HG03565 (cell line): Measurements from ENCODE around the gene KLF5.
A peak's percentile ranks its signal among the peaks of the same experiment; 100 is the strongest.
"Not testable (repeated sequence)": the region's sequence is repeated elsewhere in the genome, so short reads cannot be mapped to it uniquely, and the experiment has no call there.

Experiments used
- ATAC-seq: cut with Tn5 transposase; IDR thresholded peaks from one replicate; pipeline ENCODE4 v1.9.1; 2021; ENCODE audit warnings: mild to moderate bottlenecking, moderate library complexity; ENCODE audit not compliant: unreplicated experiment

The KLF5 gene

DNA sequence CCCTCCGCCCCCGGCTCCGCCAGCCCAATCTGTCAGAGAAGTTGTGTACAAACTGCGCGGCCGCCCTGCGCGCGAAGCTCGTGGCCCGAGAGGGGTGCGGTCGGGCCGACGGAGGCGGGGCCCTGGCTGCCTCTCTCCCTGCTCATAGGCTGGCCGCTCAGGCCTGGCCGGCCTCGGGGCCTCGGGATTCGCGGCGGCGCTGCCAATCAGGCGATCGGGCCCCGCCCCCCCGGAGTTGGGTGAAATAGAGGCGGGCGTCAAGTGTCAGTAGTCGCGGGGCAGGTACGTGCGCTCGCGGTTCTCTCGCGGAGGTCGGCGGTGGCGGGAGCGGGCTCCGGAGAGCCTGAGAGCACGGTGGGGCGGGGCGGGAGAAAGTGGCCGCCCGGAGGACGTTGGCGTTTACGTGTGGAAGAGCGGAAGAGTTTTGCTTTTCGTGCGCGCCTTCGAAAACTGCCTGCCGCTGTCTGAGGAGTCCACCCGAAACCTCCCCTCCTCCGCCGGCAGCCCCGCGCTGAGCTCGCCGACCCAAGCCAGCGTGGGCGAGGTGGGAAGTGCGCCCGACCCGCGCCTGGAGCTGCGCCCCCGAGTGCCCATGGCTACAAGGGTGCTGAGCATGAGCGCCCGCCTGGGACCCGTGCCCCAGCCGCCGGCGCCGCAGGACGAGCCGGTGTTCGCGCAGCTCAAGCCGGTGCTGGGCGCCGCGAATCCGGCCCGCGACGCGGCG lies at the start of gene KLF5:
Gene KLF5 (plus strand): TSS at position 270 of the 724 bp plus-strand sequence. CDS start 323 bp downstream, at position 593.
- peak; percentile 98 for ATAC-seq

DNA sequence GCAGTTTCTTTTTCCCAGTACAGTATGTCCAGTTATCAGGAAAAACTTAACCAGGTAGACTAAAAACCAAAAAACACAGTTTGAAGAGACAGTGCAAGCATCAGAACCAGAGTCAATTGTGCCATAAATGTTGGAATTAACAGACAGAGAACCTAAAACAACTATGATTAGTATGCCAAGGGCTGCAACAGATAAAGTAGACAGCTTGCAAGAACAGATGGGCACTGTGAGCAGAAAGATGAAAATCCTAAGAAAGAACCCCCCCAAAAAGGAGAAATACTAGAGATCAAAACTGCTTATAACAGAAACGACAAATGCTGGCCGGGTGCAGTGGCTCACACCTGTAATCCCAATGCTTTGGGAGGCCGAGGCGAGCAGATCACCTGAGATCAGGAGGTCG lies 47.1 kb upstream of the KLF5 start:
- no peak for ATAC-seq

DNA sequence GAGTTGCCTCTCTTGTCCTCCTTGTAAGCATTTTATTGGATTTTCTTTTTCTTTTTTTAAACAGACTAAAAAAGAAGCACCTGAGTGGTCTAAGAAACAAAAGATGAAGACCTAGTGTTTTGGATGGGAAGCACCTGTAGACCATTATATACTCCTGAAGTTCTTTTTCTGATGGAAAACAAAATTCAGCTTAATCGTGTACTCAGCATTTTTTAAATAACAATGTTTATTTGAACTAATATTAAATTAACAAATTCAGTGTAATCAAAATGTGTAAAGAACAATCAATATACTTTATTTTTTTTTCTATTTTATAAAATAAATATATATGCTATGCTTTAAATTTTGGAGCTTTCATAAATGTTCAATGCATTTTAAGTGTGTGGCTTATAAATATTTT lies 43.0 kb upstream of the KLF5 start:
- ATAC-seq: no peak

DNA sequence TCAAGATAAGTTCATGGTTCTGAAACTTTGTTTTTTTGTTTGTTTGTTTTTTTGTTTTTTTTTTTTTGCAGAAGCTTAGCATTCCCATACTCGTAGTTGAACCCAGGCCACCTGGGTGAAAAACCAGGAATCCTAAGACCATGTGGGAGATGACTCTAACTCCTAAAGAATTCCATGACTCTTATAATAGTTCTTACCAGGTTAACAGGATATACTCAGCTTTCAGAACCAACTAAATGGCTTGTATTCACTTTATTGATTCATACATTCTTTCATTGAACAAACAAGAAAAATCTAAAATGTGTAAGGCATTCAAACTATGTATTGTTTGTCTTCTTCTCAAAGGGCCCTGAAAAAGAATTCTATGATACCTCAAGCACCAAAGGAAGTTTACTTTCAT lies 40.5 kb upstream of the KLF5 start:
- ATAC-seq: no peak

DNA sequence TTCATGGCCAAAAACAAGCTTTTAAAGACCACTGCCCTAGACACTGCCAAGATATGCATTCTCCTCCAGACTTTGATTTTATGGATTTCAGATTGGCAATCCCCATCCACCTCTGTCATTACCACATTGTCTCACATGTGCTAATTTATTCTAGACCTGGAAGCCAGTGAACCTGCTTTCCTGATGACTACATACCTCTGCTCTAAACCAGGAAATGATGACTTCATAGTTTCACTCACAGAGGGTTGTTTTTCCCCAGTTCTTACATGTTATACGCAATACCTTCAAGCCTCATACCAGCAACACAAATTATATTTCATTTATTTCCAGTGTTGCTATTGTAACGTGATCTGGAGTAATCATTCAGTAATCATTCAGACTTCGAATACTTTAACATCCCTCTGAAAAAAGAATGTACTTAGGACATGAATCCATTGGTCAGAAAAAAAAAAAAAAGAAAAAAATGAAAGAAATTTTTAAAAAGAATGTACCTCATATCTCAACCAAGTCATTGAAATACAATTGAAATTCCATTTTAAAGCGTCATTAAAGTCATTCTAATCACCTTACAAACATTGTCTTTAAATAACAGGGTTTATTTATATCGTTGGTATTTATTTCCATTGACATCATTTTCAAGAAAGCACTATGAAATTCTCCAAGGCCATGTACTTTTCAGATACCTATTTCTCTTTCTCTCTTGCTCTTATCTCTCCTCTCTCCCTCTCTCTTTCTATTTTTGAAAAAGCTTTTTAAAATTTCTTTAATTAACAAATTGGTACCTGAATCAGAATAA lies 33.4 kb upstream of the KLF5 start:
- ATAC-seq: peak; percentile 78

DNA sequence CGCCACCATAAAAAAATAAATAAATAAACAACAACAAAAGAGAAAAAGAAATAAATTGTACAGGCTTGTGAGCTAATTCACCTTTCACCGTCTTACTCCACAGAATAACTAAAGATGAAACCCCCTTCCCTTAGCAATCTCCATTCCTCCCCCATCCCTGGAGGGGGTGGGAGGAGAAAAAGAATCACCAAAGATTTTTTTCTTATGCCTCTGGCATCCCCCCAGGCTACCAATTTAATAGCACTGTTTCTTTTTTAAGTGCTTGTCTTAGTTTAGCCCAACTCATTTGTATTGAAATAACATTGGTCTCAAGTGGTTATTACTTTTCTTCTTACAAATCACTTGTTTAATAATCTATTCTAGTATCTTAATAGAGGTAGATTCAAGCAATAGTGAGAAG lies 23.9 kb upstream of the KLF5 start:
- ATAC-seq: no peak

DNA sequence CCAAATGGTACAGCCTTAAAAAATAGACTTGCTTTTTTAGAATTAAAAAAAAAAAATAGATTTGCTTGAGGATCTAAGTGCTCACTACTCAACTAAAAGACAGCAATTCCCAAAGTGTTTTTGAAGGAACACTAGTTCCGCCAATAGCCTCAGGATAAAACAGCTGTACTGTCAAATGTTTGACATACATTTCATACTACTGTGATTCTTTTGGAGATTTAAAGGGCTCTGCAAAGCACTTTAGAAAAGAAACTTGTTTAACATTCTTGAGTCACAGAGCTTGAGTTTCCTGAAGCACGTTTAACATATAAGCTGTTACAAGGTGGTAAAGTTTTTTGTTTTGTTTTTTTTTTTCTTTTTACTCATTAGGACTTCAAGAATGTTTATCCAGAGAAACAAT lies 23.1 kb upstream of the KLF5 start:
- ATAC-seq: no peak

DNA sequence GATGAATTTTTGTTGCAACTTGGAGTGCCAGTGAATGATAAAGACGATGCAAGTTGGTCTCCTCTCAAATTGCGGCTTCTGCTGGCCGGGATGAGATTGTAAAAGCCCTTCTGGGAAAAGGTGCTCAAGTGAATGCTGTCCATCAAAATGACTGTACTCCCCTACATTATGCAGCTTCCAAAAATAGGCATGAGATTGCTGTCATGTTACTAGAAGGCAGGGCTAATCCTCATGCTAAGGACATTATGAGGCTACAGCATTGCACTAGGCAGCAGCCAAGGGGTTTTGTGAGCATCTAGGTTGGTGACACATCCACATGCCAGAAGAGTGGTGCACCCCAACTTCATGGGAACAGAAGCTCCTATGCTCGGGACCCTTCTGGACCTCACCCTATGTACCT lies 22.2 kb upstream of the KLF5 start:
- ATAC-seq: no peak

DNA sequence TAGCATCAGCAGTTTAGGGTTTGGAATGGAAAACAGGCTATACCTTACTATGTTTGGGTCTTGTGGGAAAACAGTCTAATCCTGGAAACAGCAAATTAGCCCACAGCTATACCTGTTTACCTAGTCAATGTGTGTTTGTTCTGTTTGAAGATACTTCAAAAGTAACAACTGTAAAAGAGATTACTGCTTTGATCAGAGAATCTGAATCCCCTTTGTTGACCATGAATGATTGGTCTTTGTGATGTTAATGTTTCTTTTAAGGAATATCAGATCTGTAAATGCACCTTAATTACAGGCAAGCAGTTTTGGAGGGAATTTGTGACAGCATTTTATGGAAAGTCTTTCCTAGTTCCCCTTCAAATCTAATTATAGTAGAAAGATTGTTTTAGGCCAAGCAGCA lies 20.7 kb upstream of the KLF5 start:
- no peak for ATAC-seq

DNA sequence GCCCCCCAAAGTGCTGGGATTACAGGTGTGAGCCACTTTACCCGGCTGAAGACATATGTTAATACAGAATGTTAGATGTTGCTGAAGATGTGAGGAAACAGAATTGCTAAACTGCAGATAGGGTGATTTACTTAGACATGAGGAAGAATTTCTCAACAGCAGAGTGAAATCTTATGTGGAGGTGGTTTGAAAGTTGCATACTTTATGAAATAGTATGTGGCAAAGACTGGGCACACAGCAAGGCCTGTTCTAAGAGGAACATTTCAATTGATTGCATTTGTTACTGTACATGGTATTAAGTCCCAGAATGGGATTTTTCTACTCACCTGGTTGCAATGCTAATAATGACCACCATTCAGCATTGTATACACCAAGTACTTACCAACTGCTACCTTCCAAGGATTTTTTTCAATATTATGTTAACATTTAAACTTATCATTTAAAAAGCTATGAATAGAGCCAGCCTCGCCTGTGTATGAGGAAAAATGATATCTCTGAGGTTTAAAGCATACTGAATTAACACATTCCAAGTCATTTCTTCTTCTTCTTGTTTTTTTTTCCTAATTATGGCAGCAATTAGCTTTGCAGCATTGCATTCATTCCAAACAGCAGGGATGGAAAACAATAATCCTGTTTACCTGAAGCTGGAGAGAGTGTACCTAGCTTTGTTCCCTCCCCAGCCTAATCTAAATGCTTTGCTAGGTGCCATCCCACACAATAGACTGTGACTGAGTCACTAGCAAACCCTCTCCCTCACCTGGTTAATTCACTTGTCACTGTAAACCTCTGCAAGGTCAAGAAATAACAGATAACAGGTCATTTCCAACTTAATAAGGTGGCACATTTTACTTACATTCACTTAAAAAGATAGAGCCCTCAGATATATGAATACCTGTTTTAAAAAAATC lies 19.4 kb upstream of the KLF5 start:
- no peak for ATAC-seq

DNA sequence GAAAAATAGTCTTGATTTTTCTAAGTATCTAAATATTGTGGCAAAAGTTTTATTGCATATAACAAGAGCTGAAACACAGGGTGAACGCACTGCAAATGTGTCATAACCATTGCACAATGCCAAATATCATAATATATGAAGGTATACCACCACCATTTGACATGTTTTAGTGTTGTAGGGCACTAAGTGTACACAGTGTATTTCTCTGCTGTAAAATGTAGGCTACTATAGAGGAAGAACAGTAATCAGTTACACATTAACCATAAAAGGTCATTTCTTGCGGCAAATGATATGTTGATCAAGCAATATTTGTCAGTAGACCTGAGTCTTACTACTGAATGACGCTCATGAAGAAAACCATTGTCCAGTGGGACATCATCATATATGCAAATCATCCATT lies 18.3 kb upstream of the KLF5 start:
- ATAC-seq: no peak

DNA sequence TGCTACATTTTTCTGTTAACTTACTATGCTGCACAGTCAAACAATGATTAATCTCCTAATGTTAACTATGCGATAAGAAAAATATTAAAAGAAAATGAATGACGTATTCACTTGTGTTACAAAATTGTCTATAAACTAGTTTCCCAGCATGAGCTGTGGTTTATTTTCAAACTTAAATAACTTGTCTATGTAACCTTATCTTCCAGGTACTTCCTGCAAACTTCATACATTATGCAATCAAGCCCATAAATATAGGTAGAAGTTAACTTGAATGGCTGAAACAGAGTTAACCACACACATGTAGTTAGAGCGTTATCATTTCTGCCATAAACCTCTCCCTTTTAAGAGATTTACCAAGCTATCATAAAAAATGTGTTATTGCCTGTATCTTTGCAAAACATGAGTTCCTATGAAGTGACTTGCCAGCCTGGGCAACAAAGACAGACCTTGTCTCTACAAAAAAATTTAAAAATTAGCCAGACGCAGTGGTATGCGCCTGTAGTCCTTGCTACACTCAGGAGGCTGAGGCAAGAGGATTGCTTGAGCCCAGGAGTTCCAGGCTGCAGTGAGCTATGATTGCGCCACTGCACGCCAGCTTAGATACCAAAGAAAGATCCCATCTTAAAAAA lies 17.7 kb upstream of the KLF5 start:
- ATAC-seq: no peak

DNA sequence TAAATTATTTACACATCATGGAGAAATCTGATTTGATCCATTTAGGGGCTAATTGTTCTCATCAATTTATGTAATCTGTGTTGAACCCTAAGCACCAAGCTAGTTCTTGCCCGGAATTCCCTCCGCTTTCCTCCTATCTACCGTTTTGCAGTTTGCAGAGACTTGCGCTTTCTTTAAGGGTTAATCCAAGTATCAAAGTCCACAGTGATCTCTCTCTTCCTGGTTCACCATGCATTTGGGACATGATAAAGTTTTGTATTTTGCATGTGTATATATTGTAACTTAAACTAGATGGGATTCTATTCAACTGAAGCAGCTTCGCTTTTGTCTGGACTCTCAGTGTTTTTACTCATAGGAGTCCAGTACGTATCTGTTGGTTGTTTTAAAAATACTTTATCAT lies 13.8 kb upstream of the KLF5 start:
- no peak for ATAC-seq

DNA sequence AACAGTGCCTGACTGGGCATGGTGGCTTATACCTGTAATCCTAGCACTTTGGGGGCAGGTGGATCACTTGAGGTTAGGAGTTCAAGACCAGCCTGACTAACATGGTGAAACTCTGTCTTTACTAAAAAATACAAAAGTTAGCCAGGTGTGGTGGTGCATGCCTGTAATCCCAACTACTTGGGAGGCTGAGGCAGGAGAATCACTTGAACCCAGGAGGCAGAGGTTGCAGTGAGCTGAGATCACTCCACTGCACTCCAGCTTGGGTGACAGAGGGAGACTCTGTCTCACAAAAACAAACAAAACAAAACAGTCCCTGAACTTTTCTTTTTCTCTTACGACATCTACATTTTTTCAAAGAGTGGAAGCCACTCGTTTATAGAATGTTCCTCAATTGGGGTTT lies 10.2 kb upstream of the KLF5 start:
- not testable (repeated sequence) for ATAC-seq

DNA sequence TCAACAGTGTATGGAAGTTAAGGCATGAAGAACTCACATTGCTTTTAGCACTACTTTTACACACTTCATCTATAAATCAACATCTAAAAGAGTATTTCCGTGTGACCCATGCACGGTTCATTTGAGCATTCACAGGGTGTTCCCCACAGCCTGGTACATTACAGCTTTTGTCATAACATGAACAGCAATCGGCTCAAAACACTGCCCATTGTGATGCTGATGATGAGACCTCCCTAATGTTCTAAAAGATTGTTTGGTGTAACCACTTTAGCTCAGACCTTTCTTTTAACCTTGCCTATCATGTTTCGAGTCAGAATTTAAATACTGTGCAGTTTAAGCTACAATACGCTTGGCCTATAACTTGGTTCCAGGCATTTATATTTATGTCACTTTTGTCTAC lies 4.1 kb upstream of the KLF5 start:
- no peak for ATAC-seq

DNA sequence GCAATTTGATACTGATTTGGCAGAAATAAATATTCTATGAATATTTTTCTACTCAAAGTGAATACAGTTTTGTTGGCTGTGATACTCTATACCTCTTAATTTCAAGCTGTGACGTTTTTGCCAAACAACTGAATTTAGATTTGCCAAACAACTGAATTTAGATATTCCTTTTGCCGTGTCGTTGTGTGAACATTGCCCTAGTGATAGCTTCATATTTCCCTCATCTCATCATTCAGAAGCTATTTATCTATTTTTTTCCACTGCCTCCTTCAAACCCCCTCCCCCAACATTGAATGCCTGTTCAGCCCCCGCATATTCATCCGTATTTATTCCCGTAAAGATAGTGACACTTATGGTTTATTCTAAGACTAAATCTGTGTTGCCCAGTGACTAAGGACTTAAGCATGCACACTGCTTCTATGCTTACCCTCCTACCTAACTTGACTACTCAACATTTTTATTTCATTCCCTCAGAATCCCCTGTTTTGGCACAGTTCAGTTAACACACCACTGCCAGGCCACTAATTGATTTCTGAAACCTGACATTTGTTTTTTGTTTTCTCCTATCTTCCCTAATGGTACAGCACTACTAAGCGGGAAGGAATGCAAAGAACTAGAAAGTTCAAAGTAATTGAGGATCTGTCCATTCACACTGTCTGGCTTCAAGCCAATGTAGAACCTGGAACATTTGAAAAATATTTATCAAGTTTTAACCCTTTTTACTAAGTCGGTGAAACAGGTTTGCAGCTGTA lies 2.8 kb upstream of the KLF5 start:
- no peak for ATAC-seq

DNA sequence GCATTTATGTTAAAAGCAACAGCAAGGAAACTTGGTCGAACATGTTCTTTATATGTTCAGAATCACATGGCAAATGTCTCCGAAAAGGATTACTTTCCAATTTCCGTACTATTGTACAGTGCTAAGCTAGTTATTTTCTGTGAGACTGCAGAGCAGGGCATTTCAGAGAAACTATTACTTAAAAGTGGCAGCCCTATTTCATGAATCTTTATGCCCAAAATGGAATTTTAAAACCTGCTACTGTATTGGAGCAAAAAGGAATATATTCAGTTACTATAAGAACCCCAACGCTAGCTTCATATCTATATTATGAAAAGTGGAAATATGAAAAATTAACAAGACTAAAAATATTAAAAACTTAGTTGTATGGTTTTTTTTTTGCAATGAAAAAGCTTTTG lies 2.2 kb upstream of the KLF5 start:
- ATAC-seq: no peak

DNA sequence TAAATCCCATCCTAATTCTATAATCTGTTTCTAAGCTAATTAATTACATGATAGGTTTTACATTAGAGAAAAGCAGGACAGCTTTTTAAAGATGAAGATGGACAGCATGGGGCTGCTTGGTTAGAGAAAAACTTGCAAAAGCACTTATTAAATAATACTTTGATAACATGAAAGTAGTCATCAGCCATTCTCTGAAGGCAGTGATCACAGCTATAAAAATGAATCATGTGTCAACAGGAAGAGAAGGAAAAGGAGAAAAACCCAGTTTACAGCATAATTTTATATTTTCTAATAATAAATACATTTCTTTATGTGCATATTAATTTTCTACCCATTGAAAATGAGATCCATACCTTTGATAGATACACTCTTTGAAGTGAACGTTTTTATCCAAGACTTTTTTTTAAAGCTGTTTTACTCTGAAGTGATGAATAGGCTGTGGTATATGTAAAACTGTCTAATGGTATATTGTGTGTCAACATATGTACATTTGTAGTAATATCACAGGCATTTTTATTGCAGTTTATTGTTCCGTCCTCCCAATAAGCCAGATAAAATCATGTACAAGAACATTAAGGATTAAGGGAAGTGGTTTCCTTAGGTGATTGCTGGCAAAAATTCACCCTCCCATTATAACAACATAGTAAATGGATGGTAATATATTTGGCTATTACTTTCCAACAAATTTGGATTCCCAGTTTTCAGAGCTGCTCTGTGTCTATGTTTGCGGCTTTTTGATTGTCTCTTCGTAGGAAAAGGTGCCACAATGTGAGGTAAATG lies 1.3 kb upstream of the KLF5 start:
- no peak for ATAC-seq

DNA sequence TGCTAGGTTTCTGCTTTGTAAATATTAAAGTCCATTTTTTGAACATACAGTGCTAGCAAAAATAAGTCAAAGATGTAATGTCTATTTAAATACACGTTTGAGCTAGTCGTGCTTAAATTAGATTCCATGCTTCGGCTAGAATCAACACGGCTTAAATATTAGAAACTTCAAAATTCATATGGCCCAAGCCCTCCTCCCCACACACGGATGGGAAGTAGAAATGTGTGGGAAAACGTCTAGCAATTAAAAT lies 816 bp upstream of the KLF5 start:
- no peak for ATAC-seq

DNA sequence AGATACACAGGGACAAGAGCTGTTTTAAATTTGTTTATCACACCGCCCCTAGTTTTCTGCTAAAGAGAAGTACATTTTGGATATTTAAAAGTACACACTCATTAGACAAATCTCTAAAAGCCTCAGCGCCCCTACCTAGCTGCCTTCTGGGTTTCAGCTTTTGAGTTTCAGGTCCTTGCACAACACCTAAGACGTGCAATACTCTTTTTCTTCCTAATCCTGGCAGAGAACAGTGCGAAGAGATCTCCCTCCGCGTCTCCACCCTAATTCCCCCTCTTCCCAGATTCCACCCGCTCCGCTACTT lies 421 bp upstream of the KLF5 start:
- no peak for ATAC-seq
